CD4-positive, alpha-beta T cell treated with Interleukin-17A for 1 hour (primary cell): ENCODE measurements around the gene DHRSX.
"Not testable (repeated sequence)": the region's sequence is repeated elsewhere in the genome, so short reads cannot be mapped to it uniquely, and the experiment has no call there.

Experiments
- DNase-seq: peaks from one replicate; pipeline ENCODE4 v3.0.0-alpha.2; 2020

The DHRSX gene

DNA sequence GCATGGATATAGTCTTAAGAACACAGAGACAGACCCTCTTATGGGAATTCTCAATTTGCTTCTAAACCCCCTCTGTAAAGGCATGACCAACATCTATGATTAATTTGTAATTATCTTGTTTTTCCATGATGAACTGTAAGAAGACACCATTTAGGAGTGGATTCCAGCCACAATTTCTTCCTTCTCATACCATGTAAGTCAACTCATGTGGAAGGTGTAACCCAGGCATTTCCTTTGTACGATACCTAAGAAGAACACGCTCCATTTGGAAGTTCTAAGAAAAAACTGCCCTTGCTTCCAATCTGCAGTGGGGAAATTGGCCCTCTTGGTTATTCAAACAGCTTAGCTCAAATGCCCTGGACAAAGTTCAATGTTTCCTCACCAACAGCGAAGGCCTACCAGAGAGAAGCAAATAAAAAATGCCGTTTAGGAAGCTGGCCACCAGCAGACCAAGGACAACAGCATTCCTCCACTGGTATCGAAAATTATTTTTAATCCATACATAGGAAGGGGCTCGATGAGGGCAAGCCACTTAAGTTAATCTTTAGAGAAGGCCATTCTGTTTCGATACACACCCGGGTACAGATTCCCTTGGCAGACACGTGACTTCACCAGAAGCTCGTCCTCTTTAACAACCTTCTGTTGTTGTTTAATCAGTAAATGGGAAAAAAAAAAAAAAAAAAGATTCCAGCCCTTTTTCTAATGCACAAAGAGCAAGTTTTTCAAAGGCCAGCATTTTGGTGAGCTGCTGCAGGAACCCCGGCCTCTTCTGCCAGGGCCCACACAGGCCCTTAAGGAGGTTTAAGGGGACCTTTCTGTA is 2.6 kb downstream of the DHRSX start:
- no peak for DNase-seq

DNA sequence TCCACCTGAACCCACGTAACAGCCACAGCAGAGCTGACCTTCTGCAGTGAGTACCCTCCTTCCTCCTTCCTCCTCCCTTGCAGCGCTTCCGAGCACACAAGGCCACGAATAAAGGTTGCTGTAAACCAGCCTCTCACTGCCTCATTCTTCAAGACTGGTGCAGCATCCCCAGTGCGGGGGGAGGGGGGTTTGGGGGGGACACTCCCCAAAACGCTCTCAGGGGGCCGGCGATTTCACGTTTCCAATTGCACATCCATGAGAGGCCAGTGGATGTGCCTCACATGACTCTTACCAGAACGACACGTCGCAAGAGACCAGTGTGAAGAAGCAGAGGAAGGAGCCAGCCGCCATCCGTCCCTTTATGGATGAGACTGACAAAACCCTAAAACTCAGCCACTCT is 5.2 kb downstream of the DHRSX start:
- no peak for DNase-seq

DNA sequence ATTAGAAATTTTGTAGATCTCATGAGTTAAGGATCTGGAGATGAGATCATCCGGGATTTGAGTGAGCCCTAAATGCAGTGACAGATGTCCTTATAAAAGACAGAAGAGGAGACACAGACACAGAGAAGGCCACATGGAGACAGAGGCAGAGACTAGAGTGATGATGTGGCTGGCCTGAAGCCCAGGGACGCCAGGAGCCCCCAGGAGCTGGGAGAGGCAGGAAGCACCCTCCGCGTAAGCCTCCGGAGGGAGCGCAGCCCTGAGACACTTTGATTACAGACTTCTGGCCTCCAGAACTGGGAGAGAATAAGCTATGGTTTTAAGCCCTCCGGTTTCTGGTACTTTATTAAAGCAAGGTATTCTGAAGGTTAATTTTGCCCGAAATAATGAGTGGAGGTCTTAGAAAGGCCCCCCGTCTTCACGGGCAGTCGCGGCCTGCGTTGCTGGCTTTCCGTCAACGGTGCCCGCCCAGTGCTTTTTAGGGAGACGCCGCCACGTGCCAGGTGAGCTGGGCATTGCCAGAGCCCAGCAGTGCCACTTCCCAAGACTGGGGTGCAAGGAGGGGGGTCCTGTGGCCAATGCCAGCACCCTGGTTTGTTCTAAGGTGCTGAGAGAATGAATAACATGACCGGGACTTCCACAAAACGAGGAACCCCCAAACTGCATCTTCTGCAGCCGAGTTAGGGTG is 8.1 kb downstream of the DHRSX start:
- DNase-seq: no peak

DNA sequence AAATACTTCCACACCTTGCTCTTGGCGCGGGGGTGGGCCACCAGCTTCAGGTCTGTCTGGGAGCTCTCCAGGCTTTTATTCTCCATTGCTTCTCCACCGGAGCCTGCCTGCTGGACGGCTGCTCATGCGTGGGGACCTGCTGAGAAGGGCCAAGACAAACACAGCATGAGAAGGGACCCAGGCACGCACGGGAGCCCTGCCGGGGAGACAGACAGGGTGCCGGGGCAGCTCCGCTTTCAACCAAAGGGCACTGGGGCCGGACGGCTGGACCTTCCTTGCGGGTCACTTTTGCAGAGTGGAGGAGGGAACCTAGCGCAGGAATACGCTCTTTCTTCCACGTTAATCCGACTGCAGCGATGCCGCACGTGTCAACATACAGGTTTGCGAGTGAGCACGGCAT is 10.1 kb downstream of the DHRSX start:
- no peak for DNase-seq

DNA sequence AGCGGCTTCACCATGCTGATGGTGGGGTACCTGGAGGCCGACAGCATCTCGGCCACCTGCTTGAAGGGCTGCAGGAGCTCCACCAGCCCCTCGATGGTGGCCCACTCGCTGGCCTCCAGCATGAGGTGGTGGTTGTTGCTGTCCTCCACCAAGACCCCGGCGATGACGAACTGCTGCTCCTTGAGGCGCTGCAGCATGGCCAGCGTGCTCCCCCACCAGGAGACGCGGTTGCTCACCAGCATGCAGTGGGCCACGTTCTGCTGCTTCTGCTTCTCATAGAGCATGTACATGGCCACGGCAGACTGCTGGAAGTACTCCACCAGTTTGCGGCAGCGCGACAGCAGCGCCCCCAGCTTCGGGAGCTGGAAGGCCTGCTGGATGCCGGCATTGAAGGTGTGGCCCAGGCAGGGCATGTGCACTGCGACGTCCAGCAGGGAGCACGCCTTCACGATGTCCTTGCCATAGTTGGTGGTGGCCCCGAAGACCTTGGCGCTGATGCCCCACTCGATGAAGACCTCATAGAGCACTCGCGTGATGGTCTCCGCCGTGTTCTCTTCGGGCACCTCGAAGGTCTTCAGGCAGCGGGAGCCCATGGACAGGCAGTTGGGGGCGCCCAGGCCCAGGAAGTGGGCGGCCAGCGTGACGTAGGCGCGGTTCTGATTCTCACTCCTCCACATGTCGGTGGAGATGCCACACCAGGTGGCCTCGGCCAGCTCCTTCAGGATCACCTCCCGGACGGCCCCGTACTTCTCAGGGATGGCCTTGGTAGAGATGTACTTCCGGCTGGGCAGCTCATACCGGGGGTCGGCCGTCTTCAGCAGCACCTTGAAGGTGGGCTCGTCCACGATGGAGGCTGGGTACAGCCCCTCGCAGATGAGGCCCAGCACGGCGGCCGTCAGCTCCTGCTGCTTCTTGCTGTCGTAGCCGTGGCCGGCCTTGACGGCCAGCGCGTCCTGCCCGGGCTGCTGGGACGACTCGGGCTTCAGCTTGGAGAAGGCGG is 11.0 kb downstream of the DHRSX start:
- no peak for DNase-seq

DNA sequence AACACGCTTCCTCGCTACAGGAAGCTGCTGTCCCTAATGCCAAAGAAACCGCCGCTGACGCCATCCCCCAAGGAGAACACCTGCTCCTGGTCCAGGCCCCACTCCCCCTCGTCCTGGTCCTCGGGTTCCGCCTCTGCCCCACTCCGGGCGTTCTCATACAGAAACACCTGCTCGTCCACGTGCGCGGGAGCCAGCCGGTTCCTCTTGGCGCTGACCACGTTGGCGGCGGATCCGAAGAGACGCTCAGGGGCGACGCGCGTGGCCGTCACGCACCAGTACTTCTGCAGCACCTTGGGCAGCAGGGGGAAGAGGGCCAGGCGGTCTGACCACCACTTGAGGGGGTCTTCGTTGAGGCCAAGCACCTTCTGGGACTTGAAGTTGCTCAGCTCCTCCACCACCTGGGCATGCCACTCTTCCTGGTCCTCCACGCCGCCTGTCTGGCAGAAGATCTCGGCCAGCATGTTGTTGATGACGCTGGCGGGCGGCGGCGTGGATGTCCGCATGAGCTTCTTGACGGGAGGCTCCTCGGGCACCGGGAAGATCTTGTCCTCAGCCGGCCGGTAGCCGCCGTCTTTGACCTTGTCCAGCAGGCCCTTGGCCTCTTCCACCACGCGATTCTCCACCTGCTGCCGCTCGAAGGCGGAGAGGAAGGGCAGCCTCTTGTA is 12.0 kb downstream of the DHRSX start:
- DNase-seq: no peak

DNA sequence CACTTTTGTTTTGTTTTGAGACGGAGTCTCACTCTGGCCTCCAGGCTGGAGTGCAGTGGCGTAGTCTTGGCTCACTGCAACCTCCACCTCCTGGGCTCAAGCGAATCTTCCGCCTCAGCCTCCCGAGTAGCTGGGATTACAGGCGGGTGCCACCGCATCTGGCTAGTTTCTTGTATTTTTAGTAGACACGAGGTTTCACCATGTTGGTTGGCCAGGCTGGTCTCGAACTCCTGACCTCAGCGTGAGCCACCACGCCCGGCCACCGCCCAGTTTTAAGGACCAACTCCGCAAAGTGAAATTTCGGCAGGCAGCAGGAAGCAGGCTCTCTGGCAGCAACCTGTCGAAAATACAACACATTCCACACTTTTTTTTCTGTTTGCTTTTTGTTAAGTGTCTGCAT is 13.4 kb downstream of the DHRSX start:
- DNase-seq: no peak

DNA sequence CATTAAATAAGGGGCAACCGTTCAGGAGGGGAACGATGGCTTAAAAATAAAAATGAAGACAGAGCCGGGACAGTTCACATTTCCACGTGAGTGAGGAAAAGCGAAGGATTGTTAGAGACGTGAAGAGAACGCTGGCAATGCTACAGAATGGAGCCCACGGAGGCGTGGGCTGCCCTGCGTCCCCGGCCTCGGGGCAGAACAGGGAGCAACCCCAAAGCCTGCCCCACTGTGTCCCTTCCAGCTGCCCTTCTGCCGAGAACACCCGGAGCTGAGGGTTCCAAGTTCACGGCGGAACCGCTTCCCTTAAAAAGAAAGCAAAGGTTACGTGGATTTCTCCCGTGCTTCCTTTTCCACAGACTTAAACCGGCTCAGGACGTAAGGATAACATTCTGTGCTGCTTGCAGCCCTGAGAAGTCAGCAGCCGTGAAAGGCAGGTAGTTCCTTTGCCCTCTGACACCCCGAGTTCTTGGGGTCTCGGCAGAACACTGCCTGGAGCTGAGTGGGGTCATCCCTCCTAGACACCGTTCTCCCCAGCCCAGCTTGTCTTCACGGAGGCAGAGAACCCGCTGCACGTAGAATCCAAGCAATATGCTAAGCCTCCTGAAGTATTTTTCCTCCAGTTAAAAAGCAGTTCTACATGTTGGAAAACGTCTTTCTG is 14.2 kb downstream of the DHRSX start:
- no peak for DNase-seq

DNA sequence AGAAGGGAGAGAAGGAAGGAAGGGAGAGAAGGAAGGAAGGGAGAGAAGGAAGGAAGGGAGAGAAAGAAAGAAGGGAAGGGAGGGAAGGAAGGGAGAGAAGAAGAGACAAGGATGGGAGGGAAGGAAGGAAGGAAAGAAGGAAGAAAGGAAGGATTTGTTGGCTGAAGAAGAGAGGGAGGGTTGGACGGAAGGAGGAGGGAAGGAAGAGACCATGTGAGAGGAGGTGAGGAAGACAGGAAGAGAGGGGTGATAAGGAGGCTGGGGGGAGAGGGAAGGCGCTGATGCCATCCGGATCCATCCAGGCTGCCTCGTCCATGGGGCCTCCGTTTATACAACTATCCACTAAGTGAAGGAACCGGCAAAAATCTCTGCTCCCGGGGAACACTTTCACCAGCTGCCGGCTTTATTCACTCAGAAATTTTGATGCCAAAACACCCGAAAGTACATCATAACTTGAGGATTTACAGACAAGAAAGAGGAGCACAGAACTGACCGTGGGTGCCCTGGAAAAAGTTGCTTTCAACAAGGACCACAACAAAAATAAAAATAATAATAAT is 14.9 kb downstream of the DHRSX start:
- DNase-seq: no peak

DNA sequence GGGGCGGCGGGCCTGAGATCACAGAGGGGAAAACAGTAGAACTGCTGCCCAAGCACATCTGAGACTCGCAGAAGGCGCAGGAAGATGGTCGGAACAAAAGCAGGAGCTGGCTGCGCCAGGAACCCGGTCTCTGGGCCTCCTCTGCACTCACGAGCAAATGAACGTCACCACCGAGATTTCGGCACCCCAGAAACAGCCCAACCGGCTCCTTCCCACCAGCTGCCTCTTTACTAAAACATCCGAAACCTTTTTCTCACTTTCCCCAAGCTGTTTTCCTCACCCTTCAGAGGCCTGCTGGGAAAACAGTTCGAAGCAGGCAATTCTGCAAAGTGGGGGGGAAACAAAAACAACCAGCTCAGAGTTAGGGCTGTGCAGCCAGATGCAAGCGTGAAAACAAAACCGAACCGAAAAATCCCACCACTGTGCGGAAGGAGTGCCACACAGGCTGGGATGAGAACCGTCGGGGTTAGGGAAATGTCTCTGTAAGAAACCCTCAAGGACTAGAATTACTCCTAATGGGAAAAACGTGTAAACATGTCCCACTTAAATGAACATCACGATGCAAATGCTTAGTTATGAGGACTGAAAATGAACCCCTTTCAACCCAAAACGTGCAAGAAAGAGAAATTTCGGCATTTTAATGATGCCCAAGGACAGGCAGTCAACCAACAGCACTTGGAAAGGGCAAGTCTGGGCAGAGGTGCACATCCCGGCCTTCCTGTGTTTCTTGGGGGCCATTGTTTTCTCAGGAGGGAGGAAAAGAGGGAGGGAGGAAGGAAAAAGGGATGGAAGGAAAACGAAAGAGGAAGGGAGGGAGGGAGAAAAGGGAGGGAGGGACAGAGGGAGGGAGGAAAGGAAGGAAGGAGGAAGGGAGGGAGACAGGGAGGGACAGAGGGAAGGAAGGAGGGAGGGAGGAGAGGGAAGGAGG is 15.8 kb downstream of the DHRSX start:
- DNase-seq: no peak

DNA sequence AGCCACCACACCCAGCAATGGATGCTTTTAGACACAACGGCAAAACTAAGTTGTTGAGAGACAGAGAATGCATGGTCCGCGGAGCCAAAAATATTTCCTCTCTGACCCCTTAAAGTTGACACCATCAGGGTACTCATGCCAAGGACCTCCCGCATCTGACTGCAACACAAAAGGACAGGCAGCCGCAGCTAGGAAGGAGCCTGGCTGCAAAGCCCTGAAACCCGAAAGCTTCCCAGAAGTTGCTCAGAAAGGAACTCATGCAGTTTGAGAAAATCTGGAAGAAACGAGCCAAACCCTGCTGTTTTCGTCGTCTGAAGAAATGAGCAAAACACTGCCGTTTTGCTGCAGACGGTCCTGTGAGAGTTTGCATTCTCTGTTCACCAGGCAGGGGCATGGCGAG is 16.5 kb downstream of the DHRSX start:
- no peak for DNase-seq

DNA sequence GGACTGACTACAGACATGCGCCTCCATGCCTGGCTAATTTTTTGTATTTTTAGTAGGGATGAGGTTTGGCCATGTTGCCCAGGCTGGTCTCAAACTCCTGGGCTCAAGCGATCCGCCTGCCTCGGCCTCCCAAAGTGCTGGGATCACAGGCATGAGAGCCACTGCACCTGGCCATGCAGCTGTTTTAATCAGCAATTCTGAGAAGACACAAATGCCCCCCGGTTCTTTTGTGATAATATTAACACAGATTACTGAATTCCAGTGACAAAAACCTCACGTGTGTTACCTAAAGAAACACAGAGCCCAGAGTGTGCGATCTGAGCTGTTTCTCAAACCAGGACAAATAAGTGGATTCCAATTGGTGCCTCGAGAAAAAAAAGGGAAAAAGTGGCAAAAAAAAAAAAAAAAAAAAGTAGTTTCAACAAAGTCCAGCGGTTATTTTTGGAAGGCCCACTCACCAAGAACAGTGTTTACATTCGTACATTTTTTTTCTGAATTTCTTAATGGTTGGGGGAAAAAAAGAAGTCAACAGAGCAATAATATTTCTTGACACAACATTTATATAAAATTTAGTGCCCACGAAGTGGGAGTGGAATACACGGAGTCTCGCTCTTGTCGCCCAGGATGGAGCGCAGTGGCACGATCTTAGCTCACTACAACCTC is 17.2 kb downstream of the DHRSX start:
- no peak for DNase-seq

DNA sequence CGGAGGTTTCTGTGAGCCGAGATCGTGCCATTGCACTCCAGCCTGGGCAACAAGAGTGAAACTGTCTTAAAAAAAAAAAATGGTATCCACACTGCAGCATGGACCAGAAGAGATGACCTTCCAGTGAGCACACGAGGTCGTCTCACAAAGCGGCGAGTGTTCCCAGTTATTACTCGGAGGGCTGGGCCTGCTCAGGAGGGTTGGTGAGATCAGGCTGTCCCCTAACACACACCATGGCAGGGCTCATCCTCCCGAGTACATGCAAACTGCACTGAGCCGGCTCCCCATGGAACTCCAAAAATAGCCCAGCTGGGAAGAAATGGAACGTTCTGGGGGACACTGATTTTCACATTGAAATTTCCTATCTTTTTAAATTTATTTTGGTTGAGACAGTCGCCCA is 19.2 kb downstream of the DHRSX start:
- not testable (repeated sequence) for DNase-seq

DNA sequence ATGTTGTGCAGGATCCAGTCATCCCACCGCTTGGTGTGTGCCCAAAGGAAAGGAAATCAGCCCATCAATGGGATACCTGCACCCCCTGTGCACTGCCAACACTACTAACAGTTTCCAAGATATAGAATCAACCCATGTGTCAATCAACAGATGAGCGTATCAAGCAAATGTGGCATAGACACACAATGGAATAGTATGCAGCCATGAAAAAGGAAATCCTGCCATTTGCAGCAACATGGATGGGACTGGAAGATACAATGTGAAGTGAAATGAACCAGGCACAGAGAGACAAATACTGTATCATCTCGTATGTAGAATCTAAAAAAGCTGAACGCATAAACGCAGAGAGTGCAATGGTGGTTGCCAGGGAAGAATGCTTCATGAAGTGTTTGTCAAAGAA is 20.8 kb downstream of the DHRSX start:
- DNase-seq: not testable (repeated sequence)

DNA sequence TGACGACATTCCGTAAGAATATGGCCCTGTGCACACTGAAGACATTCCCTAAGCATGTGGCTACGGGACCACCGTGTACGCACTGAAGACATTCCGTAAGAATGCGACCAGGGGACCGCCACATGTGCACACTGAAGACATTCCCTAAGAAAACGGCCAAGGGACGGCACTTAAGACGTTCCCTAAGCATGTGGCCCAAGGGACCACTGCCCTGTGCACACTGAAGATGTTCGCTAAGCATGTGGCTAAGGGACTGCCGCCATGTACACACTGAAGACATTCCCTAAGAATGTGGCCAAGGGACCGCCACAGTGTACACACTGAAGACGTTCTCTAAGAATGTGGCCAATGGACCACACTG is 21.4 kb downstream of the DHRSX start:
- DNase-seq: no peak

DNA sequence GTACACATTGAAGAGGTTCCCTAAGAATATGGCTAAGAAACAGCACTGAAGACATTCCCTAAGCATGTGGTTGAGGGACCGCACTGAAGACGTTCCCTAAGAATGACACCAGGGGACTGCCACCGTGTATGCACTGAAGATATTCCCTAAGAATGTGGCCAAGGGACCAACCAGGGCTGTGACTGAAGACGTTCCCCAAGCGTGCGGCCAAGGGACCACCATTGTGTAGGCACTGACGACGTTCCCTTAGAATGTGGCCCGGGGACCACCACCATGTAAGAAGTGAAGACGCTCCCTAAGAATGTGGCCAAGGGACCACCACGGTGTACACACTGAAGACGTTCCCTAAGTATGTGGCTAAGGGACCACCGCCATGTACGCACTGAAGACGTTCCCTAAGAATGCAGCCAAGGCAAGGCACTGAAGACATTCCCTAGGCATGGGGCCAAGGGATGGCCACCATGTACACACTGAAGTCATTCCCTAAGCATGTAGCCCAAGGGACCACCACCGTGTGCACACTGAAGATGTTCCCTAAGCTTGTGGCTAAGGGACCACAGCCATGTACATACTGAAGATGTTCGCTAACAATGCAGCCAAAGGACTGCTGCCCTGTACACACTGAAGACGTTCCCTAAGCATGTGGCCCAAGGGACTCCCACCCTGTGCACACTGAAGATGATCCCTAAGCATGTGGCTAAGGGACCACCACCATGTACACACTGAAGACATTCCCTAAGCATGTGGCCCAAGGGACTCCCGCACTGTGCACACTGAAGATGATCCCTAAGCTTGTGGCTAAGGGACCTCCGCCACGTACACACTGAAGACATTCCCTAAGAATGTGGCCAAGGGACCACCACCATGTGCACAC is 22.0 kb downstream of the DHRSX start:
- DNase-seq: no peak

DNA sequence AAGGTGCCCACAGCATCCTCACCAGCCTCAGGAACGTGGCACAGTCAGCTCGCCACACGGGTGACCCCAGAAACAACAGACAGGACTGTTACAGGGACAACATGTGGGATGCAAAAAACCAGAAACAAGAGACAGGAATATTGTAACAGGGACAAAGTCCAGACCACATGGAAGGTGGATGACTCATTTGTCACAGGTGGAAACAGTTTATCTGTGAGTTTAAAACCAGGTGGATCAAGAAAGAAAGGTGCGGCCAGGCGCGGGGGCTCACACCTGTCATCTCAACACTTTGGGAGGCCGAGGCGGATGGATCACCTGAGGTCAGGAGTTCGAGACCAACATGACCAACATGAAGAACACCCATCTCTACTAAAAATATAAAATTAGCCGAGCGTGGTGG is 23.5 kb downstream of the DHRSX start:
- not testable (repeated sequence) for DNase-seq

DNA sequence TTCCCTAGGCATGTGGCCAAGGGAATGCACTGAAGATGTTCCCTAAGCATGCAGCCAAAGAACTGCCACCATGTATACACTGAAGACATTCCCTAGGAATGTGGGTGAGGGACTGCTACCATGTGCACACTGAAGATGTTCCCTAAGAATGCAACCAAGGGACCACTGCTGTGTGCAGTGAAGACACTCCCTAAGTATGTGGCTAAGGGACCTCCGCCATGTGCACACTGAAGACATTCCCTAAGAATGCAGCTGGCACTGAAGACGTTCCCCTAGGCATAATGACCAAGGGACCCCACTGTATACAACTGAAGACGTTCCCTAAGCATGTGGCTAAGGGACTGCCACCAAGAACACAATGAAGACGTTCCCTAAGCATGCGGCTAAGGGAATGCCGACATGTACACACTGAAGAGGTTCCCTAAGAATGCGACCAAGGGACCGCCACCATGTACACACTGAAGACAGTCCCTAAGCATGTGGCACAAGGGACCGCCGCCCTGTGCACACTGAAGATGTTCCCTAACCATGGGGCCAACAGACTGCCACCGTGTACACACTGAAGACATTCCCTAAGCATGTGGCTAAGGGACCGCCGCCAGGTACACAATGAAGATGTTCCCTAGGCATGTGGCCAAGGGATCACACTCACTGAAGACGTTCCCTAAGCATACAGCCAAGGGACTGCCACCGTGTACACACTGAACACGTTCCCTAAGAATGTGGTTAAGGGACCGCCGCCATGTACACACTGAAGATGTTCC is 25.6 kb downstream of the DHRSX start:
- no peak for DNase-seq
